Activated naive CD8-positive, alpha-beta T cell (primary cell): ENCODE results near the gene CIT.

Source experiments
- H3K27ac Mint-ChIP-seq: one replicate; pipeline ENCODE4 v1.8.0; 2021; ENCODE audit warnings: mixed read lengths
- H3K27me3 Mint-ChIP-seq: one replicate; pipeline ENCODE4 v1.8.0; 2021; ENCODE audit warnings: mixed read lengths
- H3K36me3 Mint-ChIP-seq: one replicate; pipeline ENCODE4 v1.8.0; 2021; ENCODE audit warnings: mixed read lengths
- H3K4me1 Mint-ChIP-seq: one replicate; pipeline ENCODE4 v1.8.0; 2021; ENCODE audit warnings: low read depth, mixed read lengths
- H3K4me3 Mint-ChIP-seq: one replicate; pipeline ENCODE4 v1.8.0; 2021; ENCODE audit warnings: mild to moderate bottlenecking, mixed read lengths
- H3K9me3 Mint-ChIP-seq: one replicate; pipeline ENCODE4 v1.8.0; 2021; ENCODE audit warnings: low read depth, mixed read lengths

Gene CIT

GRCh38 chr12:119877639-119877948, 474 bp upstream of the CIT start:
- Mint-ChIP-seq H3K27me3 (no peaks in the 10 kb centered on the region), H3K4me1 (peaks cover 14% of the 10 kb centered on the region), H3K27ac (no peak overlapping the region), H3K4me3 (peak overlapping the region; percentile 92), H3K36me3 (no peaks in the 10 kb centered on the region), H3K9me3 (no peaks in the 10 kb centered on the region)

GRCh38 chr12:119870457-119870856, 6.7 kb downstream of the CIT start:
- Mint-ChIP-seq H3K27me3 (no peaks in the 10 kb centered on the region), H3K9me3 (no peaks in the 10 kb centered on the region), H3K4me1 (no peaks in the 10 kb centered on the region), H3K27ac (no peak overlapping the region), H3K4me3 (no peak overlapping the region), H3K36me3 (no peaks in the 10 kb centered on the region)

- Mint-ChIP-seq H3K27ac (no peak overlapping the region), H3K9me3 (no peaks in the 10 kb centered on the region), H3K36me3 (peaks cover 5% of the 10 kb centered on the region)
Observed at GRCh38 chr12:119869720-119870119, 7.4 kb downstream of the CIT start.

GRCh38 chr12:119868992-119869391, 8.1 kb downstream of the CIT start:
- Mint-ChIP-seq H3K9me3 (no peaks in the 10 kb centered on the region), H3K36me3 (peaks cover 5% of the 10 kb centered on the region), H3K4me3 (no peak overlapping the region), H3K27ac (no peak overlapping the region), H3K27me3 (no peaks in the 10 kb centered on the region), H3K4me1 (no peaks in the 10 kb centered on the region)

More at GRCh38 chr12:119869720-119870119, 7.4 kb downstream of the CIT start:
- H3K27me3 Mint-ChIP-seq = no peaks in the 10 kb centered on the region
- H3K4me1 Mint-ChIP-seq = no peaks in the 10 kb centered on the region
- no peak overlapping the region for H3K4me3 Mint-ChIP-seq

GRCh38 chr12:119864591-119864990, 12.5 kb downstream of the CIT start:
- Mint-ChIP-seq H3K4me1 (no peaks in the 10 kb centered on the region), H3K9me3 (no peaks in the 10 kb centered on the region), H3K36me3 (peaks cover 5% of the 10 kb centered on the region), H3K27me3 (no peaks in the 10 kb centered on the region), H3K4me3 (no peak overlapping the region), H3K27ac (no peak overlapping the region)

- no peaks in the 10 kb centered on the region for H3K36me3 Mint-ChIP-seq
- peaks cover 17% of the 10 kb centered on the region for H3K4me1 Mint-ChIP-seq
- H3K27me3 Mint-ChIP-seq = no peaks in the 10 kb centered on the region
- H3K9me3 Mint-ChIP-seq = no peaks in the 10 kb centered on the region
- no peak overlapping the region for H3K27ac Mint-ChIP-seq
- no peak overlapping the region for H3K4me3 Mint-ChIP-seq
Observed at GRCh38 chr12:119859241-119859640, 17.9 kb downstream of the CIT start.

- Mint-ChIP-seq H3K4me3 (no peak overlapping the region), H3K4me1 (peaks cover 17% of the 10 kb centered on the region), H3K27ac (no peak overlapping the region), H3K27me3 (no peaks in the 10 kb centered on the region), H3K9me3 (no peaks in the 10 kb centered on the region), H3K36me3 (no peaks in the 10 kb centered on the region)
Observed at GRCh38 chr12:119857041-119857591, 20.0 kb downstream of the CIT start.

GRCh38 chr12:119850330-119850729, 26.8 kb downstream of the CIT start:
- Mint-ChIP-seq H3K27ac (no peak overlapping the region), H3K27me3 (no peaks in the 10 kb centered on the region), H3K4me1 (no peaks in the 10 kb centered on the region), H3K36me3 (peaks cover 3% of the 10 kb centered on the region), H3K4me3 (no peak overlapping the region), H3K9me3 (no peaks in the 10 kb centered on the region)

- Mint-ChIP-seq H3K4me3 (no peak overlapping the region), H3K9me3 (no peaks in the 10 kb centered on the region), H3K27ac (no peak overlapping the region), H3K4me1 (no peaks in the 10 kb centered on the region), H3K27me3 (no peaks in the 10 kb centered on the region), H3K36me3 (peaks cover 6% of the 10 kb centered on the region)
Observed at GRCh38 chr12:119843100-119843499, 34.0 kb downstream of the CIT start.

GRCh38 chr12:119842380-119842779, 34.7 kb downstream of the CIT start:
- no peaks in the 10 kb centered on the region for H3K4me1 Mint-ChIP-seq
- H3K27ac Mint-ChIP-seq = no peak overlapping the region
- H3K36me3 Mint-ChIP-seq = peaks cover 6% of the 10 kb centered on the region
- no peak overlapping the region for H3K4me3 Mint-ChIP-seq
- no peaks in the 10 kb centered on the region for H3K27me3 Mint-ChIP-seq
- no peaks in the 10 kb centered on the region for H3K9me3 Mint-ChIP-seq

GRCh38 chr12:119841433-119842210, 35.5 kb downstream of the CIT start:
- H3K27ac Mint-ChIP-seq = no peak overlapping the region

GRCh38 chr12:119840582-119840981, 36.5 kb downstream of the CIT start:
- Mint-ChIP-seq H3K4me3 (no peak overlapping the region), H3K9me3 (no peaks in the 10 kb centered on the region), H3K27me3 (no peaks in the 10 kb centered on the region), H3K36me3 (peaks cover 6% of the 10 kb centered on the region), H3K4me1 (no peaks in the 10 kb centered on the region), H3K27ac (no peak overlapping the region)

More at GRCh38 chr12:119841433-119842210, 35.5 kb downstream of the CIT start:
- H3K36me3 Mint-ChIP-seq = peaks cover 6% of the 10 kb centered on the region
- no peak overlapping the region for H3K4me3 Mint-ChIP-seq
- H3K4me1 Mint-ChIP-seq = no peaks in the 10 kb centered on the region
- H3K27me3 Mint-ChIP-seq = no peaks in the 10 kb centered on the region
- H3K9me3 Mint-ChIP-seq = no peaks in the 10 kb centered on the region

GRCh38 chr12:119840168-119840567, 37.0 kb downstream of the CIT start:
- Mint-ChIP-seq H3K9me3 (no peaks in the 10 kb centered on the region), H3K4me3 (no peak overlapping the region), H3K27ac (no peak overlapping the region), H3K4me1 (no peaks in the 10 kb centered on the region), H3K36me3 (peaks cover 6% of the 10 kb centered on the region), H3K27me3 (no peaks in the 10 kb centered on the region)

- Mint-ChIP-seq H3K36me3 (peaks cover 6% of the 10 kb centered on the region), H3K4me1 (no peaks in the 10 kb centered on the region), H3K27me3 (no peaks in the 10 kb centered on the region), H3K27ac (no peak overlapping the region), H3K9me3 (no peaks in the 10 kb centered on the region), H3K4me3 (no peak overlapping the region)
Observed at GRCh38 chr12:119838826-119839600, 38.1 kb downstream of the CIT start.

- peaks cover 7% of the 10 kb centered on the region for H3K36me3 Mint-ChIP-seq
- H3K27ac Mint-ChIP-seq = no peak overlapping the region
- no peaks in the 10 kb centered on the region for H3K27me3 Mint-ChIP-seq
- H3K4me1 Mint-ChIP-seq = no peaks in the 10 kb centered on the region
- H3K4me3 Mint-ChIP-seq = no peak overlapping the region
- no peaks in the 10 kb centered on the region for H3K9me3 Mint-ChIP-seq
Observed at GRCh38 chr12:119836781-119837180, 40.3 kb downstream of the CIT start.
